ENCODE data around the gene EIF2S3B.
"Not testable (repeated sequence)": the region's sequence is repeated elsewhere in the genome, so short reads cannot be mapped to it uniquely, and the experiment has no call there.

Gene EIF2S3B

GRCh38 chr12:10505620-10506019 lies at the start of gene EIF2S3B:
EIF2S3B (plus strand) TSS chr12:10505890; CDS start chr12:10505903, 13 bp downstream.
- DNase-seq, result no peak

- DNase-seq, result no peak
Measured at GRCh38 chr12:10456856-10457255, 48.8 kb upstream of the EIF2S3B start.

GRCh38 chr12:10457760-10458159 lies 47.9 kb upstream of the EIF2S3B start:
- no peak for DNase-seq

GRCh38 chr12:10466311-10466710 lies 39.4 kb upstream of the EIF2S3B start:
- DNase-seq, result no peak

- DNase-seq, result no peak
Measured at GRCh38 chr12:10469701-10470100, 36.0 kb upstream of the EIF2S3B start.

- DNase-seq, result not testable (repeated sequence)
Measured at GRCh38 chr12:10472808-10473207, 32.9 kb upstream of the EIF2S3B start.

- not testable (repeated sequence) for DNase-seq
Measured at GRCh38 chr12:10481901-10482300, 23.8 kb upstream of the EIF2S3B start.

- not testable (repeated sequence) for DNase-seq
Measured at GRCh38 chr12:10487328-10487727, 18.4 kb upstream of the EIF2S3B start.

GRCh38 chr12:10491766-10492165 lies 13.9 kb upstream of the EIF2S3B start:
- DNase-seq, result no peak

- no peak for DNase-seq
Measured at GRCh38 chr12:10497602-10498001, 8.1 kb upstream of the EIF2S3B start.

GRCh38 chr12:10498042-10498441 lies 7.6 kb upstream of the EIF2S3B start:
- no peak for DNase-seq

- DNase-seq, result no peak
Measured at GRCh38 chr12:10501030-10501429, 4.7 kb upstream of the EIF2S3B start.

GRCh38 chr12:10503460-10503859 lies 2.2 kb upstream of the EIF2S3B start:
- DNase-seq, result no peak

GRCh38 chr12:10511756-10512355 lies 6.2 kb downstream of the EIF2S3B start:
- no peak for DNase-seq

- DNase-seq, result no peak
Measured at GRCh38 chr12:10512798-10513197, 7.1 kb downstream of the EIF2S3B start.

GRCh38 chr12:10521555-10521954 lies 15.9 kb downstream of the EIF2S3B start:
- no peak for DNase-seq

- DNase-seq, result no peak
Measured at GRCh38 chr12:10528174-10528953, 22.7 kb downstream of the EIF2S3B start.

- no peak for DNase-seq
Measured at GRCh38 chr12:10529603-10530002, 23.9 kb downstream of the EIF2S3B start.

- DNase-seq, result no peak
Measured at GRCh38 chr12:10537721-10538120, 32.0 kb downstream of the EIF2S3B start.

GRCh38 chr12:10540776-10541205 lies 35.1 kb downstream of the EIF2S3B start:
- no peak for DNase-seq

GRCh38 chr12:10543499-10543898 lies 37.8 kb downstream of the EIF2S3B start:
- DNase-seq, result no peak

- no peak for DNase-seq
Measured at GRCh38 chr12:10551375-10551774, 45.7 kb downstream of the EIF2S3B start.

GRCh38 chr12:10553148-10553547 lies 47.5 kb downstream of the EIF2S3B start:
- DNase-seq, result no peak

- no peak for DNase-seq
Measured at GRCh38 chr12:10554228-10554755, 48.6 kb downstream of the EIF2S3B start.

All from NCI-H510A treated with DMSO at 0.1 percent for 48 hours (cell line).